Middle frontal gyrus (tissue), 1 donor: ENCODE data around the gene DBR1.
"Not testable (repeated sequence)": the region's sequence is repeated elsewhere in the genome, so short reads cannot be mapped to it uniquely, and the experiment has no call there.

Experiments
- DNase-seq: peaks from one replicate; pipeline ENCODE4 v3.0.0-alpha.2; 2015; ENCODE audit warnings: low spot score; ENCODE audit errors: extremely low spot score

Gene DBR1

GRCh38 chr3:138187296-138188012 is 12.7 kb upstream of the DBR1 start, which contains the start of gene ARMC8:
Gene ARMC8, plus strand, starts transcription at chr3:138187301. Its CDS starts 254 bp downstream, at chr3:138187555.
- DNase-seq, result peak; percentile 15

- peak; percentile 79 for DNase-seq
Observed at GRCh38 chr3:138186803-138187295, 12.1 kb upstream of the DBR1 start.

DNA sequence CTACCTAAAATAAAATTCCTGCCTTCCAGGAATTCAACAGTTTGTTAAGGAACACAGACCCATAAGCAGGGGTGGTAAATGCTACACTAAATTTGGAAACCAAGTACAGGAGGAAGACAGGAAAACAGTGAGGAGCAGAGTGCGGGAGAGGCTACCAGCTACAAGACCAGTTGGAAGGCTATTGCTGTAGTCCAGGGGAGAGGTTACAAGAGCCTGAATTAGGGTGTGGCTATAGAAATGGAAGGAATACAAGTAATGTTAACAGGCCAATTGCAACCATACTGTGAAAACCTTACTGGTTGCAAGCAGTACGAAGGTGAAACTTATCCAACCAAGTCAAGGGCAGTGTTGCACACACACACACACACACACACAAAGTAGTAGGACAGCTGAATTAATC is 11.5 kb upstream of the DBR1 start:
- no peak for DNase-seq

GRCh38 chr3:138184994-138185393 is 10.3 kb upstream of the DBR1 start:
- DNase-seq, result no peak

DNA sequence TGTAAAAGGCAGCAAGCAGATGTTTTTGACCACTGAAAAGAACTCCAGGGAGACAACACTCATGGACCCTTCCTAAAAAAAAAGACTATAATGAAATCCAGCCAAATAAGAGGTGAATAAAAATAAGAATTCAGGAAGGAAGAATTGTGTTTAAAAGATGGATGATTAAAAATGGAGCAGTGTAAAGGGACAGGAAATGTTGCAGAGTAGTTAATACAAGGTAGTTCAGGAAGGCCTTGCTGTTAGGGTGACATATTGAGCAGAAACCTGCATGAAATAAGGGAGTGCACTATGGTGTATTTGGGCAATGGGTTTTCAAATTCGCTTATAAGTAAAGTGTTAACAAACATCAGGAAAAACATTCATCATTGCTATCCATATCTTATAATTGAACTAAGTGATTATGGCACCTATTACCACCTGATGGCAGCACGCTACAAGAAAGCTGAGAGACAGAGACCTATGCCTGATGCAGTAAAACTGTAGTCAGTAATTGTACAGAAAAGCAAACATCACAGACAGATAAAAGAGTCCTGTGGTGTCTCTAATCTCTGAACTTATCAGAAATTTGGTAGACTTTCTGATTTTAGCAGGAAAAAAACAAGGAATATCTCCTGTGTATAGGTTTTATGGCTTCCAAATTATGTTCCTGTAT is 5.8 kb upstream of the DBR1 start:
- no peak for DNase-seq

DNA sequence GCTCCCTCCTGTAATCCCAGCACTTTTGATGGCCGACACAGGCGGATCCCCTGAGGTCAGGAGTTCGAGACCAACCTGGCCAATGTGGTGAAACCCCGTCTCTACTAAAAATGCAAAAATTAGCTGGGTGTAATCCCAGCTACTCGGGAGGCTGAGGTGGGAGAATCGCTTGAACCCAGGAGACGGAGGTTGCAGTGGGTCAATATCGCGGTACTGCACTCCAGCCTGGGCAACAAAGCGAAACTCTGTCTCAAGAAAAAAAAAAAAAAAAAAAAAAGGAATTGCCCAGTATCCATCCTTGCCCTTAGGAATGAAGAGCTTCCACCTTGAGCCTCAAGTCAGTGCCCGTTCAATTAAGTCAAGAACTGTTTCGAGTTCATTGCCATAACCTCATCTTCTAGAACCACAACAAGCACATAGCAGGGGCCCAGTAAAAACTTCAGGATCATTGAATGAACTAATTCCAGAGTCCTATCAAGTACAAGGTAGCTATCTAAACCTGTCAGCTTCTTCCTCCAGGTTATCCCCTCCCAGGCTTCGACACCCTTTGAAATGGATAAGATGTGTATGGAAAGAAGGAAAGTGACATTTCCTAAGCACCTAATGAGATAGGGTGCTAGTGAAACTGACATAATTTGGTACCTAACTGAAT is 826 bp downstream of the DBR1 start:
- no peak for DNase-seq

GRCh38 chr3:138172625-138173024 is 2.1 kb downstream of the DBR1 start:
- no peak for DNase-seq

DNA sequence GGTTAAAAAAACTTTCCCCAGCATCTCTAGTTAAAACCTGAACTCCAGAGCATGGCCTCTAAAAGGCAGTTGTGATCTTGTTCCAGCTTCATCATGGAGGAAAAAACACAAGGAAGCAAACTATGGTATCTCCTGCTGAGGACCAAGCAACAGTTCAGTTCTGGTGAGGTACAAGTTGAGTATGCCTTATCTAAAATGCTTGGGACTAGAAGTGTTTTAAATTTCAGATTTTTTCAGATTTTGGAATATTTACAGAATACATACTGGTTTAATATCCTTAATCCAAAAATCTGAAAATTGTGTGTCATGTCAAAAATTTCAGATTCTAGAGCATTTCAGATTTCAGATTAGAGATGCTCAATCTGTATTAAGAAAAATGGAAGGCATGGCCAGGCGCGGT is 9.7 kb downstream of the DBR1 start:
- no peak for DNase-seq

- no peak for DNase-seq
Observed at GRCh38 chr3:138157743-138158142, 17.0 kb downstream of the DBR1 start.

- DNase-seq, result no peak
Observed at GRCh38 chr3:138154534-138154933, 20.2 kb downstream of the DBR1 start.

DNA sequence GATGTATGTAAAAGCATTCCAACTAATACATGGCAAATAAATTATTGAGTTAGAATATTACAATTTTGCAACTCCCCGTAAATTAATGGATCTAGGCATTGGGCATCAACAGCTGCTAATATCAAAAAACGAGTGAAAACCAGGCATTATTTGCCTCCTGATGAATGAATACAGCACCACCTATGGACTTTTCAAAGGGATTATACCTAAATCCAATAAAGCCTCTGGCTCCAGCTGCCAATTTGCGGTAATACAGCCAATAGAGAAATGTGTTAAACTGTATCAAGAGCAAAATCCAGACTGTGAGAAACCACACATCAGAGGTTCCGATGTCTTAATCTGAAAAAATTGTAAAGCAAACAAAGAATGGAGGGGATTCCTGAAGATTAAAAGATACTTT is 26.2 kb downstream of the DBR1 start:
- DNase-seq, result no peak

- not testable (repeated sequence) for DNase-seq
Observed at GRCh38 chr3:138142181-138142580, 32.5 kb downstream of the DBR1 start.

DNA sequence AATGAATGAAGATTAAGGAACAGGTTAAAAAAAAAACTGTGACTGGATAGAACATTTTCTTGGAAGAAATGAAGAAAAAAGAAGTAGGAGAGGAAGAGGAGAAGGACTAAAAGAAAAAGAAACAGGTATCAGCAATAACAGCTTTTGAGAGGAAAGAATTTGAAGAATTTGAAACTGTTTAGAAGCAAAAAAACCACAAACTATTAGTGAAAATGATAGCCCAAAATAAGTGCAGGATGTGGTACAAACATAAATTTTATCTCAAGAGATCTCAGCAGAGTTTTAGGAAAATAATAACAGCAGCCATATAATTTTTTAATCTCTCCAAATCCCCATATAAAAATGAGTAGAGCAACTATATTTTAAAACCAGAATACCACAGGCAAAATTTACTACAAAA is 33.8 kb downstream of the DBR1 start:
- DNase-seq, result no peak

DNA sequence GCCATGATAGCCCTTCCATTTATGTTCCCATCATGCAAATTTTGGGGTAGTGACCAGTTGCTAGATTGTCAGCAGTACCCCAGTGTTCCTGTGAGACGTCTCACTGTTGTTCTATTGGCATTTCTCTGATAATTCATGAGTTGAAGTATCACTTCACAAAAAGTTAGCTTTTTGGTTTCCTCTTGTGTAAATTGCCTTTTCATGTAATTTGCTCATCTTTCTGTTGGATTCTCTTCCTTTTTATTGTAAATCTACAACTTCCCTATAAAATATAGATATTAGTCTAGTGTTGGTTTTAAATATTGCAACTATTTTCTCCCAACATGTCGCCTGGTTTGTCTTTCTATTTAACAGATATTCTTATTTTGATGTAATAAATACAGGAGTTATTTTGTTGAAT is 35.0 kb downstream of the DBR1 start:
- DNase-seq, result no peak

DNA sequence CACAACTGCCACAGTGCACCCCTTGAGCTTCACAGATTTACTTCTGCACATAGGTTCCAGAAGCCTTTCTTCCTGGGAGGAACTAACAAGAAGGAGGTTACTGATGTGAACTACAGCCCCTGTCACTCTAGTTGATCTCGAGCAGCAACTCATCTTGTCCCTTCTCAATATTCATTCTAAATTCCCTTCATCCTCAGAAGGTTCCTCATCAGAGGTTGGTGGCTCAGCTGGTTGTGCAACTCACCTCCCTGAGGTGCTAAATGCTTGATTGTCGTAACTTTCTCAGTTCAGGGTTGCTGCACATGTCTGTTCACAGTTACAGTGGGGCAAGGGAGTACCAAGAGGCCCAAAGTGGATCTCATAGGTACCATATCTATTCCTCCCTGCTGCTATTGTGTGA is 36.9 kb downstream of the DBR1 start:
- no peak for DNase-seq

DNA sequence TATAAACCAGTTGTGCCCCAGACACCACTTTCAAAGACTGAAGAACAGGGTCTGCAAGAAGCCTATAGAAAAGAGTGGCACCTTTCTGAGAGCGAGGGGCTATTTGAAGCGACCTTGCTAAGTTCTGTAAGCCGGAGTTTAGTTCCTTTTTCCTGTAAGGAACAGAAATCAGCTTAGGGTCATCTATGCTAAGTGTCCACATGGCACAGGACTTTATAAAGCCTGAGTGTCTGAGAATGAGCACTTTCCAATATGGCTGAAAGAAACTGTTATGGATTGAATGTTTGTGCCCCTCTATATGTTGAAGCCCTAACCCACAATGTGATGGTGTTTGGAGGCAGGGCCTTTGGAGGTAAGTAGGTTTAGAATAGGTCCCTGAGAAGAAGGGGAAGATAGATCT is 38.5 kb downstream of the DBR1 start:
- DNase-seq, result no peak

DNA sequence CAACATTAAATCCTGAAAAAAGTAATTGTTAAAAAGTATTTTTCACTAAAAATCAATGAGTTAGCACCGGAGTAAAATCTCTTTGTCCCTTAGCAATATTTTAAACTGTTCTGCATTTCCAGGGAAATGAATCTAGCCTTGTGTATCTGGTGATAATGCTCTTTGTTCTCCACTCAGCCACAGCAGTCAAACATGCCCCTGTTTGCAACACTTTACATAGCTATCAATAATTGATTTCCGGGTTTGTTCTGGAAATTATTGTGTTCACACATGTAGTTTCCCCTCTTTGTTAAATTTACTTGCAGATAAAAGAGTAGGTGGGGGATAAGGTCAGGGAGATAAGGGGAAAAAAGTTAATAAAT is 38.9 kb downstream of the DBR1 start:
- DNase-seq, result no peak

- no peak for DNase-seq
Observed at GRCh38 chr3:138135146-138135832, 39.4 kb downstream of the DBR1 start.

- no peak for DNase-seq
Observed at GRCh38 chr3:138132239-138132638, 42.5 kb downstream of the DBR1 start, which contains the start of gene A4GNT. Gene A4GNT, minus strand, starts transcription at chr3:138132390. Its CDS starts 1,134 bp downstream, at chr3:138131256.

- DNase-seq, result no peak
Observed at GRCh38 chr3:138127636-138128365, 46.9 kb downstream of the DBR1 start.
